ENCODE results near the gene VPS37C.

Gene VPS37C

DNA sequence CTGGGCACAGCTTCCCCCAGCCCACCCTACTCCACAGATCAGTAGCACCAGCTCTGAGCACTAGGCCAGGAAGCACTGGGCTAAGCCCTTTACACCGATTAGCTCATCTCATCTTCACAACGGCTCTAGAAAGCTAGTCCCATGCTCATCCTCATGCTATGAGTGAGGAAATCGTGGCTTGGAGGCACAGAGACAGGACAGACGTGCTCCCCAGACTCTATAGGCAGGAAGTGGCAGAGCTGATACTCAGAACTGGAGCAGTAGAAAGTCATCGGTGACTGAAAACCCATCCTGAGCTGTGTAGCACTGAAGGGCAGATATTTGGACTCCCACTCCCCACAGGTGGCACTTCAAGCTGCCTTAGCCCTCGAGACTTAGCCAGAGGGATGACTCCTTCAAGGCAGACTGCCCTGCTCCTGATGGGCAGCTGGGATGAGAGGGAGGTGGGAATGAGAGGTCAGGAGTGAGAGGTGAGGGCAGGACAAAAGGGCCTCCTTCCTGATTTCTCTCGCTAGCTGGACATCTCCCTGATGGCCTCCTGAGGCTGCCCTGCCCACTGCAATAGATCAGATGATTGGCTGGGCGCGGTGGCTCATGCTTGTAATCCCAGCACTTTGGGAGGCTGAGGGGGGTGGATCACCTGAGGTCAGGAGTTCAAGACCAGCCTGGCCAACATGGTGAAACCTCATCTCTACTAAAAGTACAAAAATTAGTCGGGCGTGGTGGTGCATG, 49.3 kb downstream of the VPS37C start:
- DNase-seq (ENCODE audit: low read depth in 1 of 2, low spot score in 1 of 2), result no peak
- no peak overlapping the region for H3K27ac ChIP-seq (replicated peaks)
- TF ChIP-seq GABPA (IDR thresholded peaks at IDR 0.05; ENCODE audit: low read depth) (no peak), POLR2AphosphoS5 (IDR thresholded peaks at IDR 0.05; ENCODE audit: low read depth) (no peak), SPI1 (IDR thresholded peaks at IDR 0.05; ENCODE audit: borderline replicate concordance, low read depth) (no peak), REST (IDR thresholded peaks at IDR 0.05; ENCODE audit: insufficient replicate concordance, low read depth) (no peak), CTCF (IDR thresholded peaks at IDR 0.05; ENCODE audit: insufficient read depth, low read length) (no peak)
- H3K4me3 ChIP-seq (replicated peaks; ENCODE audit: insufficient read depth, low read length), result no peak overlapping the region
- no peaks in the 10 kb centered on the region for H3K27me3 ChIP-seq (ENCODE audit: insufficient read depth, poor library complexity, severe bottlenecking)

DNA sequence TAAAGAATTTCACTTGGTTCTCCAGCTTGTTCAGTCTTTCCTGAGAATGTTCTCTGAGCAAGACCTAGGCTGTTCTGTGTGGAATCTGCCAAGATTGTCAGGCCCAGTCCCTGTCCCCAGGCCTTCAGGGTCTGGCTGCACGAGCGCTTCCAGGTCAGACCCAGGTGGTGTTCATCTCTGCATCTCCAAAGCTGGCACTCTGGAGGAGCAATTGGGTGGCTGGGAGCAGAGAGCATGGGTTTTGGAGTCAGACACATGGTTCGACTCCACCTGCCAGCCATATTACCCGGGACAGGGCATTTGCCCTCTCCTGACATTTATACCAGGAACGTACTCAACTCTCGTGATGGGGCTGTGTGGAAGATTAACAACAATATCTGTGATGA, 50.2 kb downstream of the VPS37C start:
- TF ChIP-seq POLR2AphosphoS5 (IDR thresholded peaks at IDR 0.05; ENCODE audit: low read depth), result no peak
- TF ChIP-seq SPI1 (IDR thresholded peaks at IDR 0.05; ENCODE audit: borderline replicate concordance, low read depth), result no peak
- TF ChIP-seq CTCF (IDR thresholded peaks at IDR 0.05; ENCODE audit: insufficient read depth, low read length), result no peak
- no peak for TF ChIP-seq REST (IDR thresholded peaks at IDR 0.05; ENCODE audit: insufficient replicate concordance, low read depth)
- TF ChIP-seq GABPA (IDR thresholded peaks at IDR 0.05; ENCODE audit: low read depth), result no peak
- Histone ChIP-seq H3K4me3 (replicated peaks; ENCODE audit: insufficient read depth, low read length) (no peak overlapping the region), H3K27ac (replicated peaks) (no peak overlapping the region), H3K27me3 (ENCODE audit: insufficient read depth, poor library complexity, severe bottlenecking) (no peaks in the 10 kb centered on the region)
- DNase-seq (ENCODE audit: low read depth in 1 of 2, low spot score in 1 of 2), result no peak

DNA sequence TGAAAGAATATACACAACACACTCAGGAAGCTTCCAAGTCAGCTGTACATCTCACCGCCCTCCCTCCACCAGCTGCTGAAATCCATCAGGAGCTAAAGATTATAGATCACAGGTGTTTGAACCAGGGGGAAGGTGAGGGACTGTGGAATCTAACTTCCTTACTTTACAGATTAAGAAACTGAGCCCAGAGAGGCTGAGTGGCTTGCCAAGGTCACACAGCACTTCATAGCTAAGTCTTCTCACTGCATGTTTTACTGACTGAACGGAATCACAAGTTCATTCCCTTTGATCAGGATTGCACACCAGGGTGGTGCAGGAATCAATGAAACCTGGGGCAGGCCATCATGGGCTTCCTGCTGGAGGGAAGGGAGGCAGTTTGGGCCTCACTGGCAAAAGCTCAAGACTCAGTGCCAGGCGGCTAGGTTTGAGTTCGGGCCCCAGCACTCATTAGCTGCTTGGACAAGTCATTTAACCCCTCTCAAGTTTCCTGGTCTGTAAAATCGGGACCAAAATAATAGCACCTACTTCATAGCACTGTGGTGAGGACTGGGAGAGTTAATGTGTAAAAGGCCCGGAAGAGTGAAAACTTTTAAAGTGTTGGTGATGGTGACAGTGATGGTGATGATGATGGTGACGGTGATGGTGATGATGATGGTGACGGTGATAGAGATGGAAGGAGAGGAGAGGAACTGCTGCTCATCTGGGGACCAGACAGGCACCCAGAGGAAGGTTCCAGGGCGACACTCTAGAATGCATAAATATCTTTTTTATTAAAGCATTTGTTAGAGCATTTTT, 50.8 kb downstream of the VPS37C start:
- Histone ChIP-seq H3K27me3 (ENCODE audit: insufficient read depth, poor library complexity, severe bottlenecking) (no peaks in the 10 kb centered on the region), H3K27ac (replicated peaks) (no peak overlapping the region), H3K4me3 (replicated peaks; ENCODE audit: insufficient read depth, low read length) (no peak overlapping the region)
- DNase-seq (ENCODE audit: low read depth in 1 of 2, low spot score in 1 of 2), result no peak
- TF ChIP-seq REST (IDR thresholded peaks at IDR 0.05; ENCODE audit: insufficient replicate concordance, low read depth) (no peak), GABPA (IDR thresholded peaks at IDR 0.05; ENCODE audit: low read depth) (no peak), SPI1 (IDR thresholded peaks at IDR 0.05; ENCODE audit: borderline replicate concordance, low read depth) (no peak), CTCF (IDR thresholded peaks at IDR 0.05; ENCODE audit: insufficient read depth, low read length) (no peak), POLR2AphosphoS5 (IDR thresholded peaks at IDR 0.05; ENCODE audit: low read depth) (no peak)

All from HL-60 (cell line).